GM03348 (cell line): ENCODE data around the gene KCNMB3.
A peak's percentile ranks its signal among the peaks of the same experiment; 100 is the strongest.
"Not testable (repeated sequence)": the region's sequence is repeated elsewhere in the genome, so short reads cannot be mapped to it uniquely, and the experiment has no call there.

Source experiments
- DNase-seq: peaks from one replicate; pipeline ENCODE4 v3.0.0; 2012; ENCODE audit warnings: low spot score

Gene KCNMB3

DNA sequence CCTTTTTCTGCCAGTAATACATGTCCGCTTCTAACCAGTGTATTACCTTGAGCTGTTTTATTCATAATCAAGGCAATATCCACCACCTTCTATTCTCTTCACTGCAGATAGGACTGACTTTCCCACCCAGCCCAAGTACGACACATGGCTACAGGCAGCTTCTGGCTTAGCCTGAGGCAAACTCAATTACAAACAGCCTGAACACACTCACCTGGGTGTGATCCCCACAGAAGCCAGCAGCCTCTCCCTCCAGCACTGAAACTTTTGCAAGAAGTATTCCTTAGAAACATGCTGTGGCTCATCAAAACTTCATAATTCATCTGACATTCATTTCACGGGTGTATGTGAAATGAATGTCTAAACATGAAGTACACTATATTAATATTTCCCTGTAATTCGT, 13.5 kb upstream of the KCNMB3 start:
- no peak for DNase-seq

- no peak for DNase-seq
These were observed 12.2 kb upstream of the KCNMB3 start for GRCh38 chr3:179263134-179263533.

DNA sequence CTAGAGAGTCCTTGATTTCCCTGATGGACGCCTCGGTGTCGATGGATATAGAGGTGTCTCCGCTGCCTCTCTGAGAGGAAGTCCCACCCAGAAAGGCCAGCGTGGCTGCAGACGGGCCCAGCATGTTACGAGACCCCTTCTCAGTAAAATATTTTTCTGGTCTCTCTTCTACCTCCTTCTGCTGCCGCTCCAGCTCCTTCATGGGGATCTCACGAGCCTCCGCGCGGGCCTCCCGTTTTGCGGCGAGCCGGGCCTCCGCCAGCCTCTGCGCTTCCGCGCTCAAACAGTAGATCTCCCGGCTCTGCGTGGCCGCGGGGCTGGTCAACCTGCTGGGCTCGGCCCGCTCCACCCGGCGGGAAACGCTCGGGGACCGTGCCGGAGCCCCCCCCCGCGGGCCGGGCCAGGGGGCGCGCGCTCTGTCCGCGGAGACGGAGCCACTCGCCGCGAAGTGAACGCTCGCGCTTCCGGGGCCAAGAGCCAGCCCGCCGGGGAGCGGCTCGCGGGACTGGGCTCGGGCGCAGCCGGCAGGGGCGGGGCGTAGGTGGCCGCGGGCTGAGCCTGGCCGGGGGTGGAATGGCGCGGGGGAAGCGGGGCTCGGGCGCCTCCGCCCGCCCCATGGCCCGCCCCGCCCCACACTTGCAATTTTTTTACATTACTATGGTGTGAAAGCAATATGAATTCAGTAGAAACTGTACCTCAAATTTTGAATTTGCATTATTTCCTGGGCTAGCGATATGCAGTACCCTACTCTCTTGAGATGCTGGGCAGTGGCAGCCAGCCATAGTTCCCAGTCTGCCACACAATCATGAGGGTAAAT, 10.2 kb upstream of the KCNMB3 start:
- peak; percentile 96 for DNase-seq

DNA sequence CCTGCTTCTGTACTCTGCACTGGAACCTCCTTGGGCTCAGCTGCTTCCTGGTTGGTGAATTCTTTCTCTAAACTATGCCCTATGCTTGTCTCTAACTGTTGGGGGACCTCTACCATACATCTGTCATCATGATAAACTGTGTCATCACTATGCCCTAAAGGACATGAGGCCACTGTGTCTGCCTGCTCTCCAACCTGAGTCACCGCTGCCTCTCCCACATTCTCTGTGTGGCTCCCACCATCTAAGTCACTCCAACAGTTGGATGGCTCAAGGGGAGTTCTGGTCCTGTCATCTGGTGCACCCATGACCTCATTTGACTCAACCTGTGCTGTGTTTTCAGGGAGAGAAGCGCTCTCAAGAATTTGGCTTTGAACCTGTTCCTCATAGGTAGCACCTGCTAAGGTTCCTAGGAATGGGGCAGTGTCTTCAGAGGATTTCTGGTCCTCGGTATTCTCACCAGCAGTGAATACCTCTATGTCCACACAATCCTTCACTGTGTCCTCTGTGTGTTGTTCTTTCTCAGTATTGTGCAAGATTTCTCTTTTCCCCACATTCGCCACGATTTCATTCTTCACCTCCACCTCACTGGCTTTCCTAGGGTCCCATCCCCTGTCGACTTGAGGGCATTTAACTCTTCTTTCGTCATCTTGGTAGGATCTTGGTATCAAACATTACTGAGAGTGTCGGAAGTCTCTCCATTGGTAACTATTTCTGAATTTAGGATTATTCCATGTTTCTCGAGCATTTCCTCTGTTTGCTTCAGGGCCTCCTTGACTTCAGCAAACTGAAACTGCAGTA, 9.2 kb upstream of the KCNMB3 start:
- not testable (repeated sequence) for DNase-seq

GRCh38 chr3:179258820-179259219, 7.9 kb upstream of the KCNMB3 start:
- DNase-seq = no peak

DNA sequence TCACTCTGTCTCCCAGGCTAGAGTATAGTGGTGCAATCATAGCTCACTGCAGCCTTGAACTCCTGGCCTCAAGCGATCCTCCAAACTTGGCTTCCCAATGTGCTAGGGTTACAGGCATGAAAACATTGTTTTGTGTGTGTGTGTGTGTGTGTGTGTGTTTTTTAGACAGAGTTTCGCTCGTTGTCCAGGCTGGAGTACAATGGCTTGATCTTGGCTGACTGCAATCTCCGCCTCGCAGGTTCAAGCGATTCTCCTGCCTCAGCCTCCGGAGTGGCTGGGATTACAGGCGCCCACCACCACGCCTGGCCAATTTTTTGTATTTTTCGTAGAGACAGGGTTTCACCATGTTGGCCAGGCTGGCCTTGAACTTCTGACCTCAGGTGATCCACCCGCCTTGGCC, 6.8 kb upstream of the KCNMB3 start:
- not testable (repeated sequence) for DNase-seq

DNA sequence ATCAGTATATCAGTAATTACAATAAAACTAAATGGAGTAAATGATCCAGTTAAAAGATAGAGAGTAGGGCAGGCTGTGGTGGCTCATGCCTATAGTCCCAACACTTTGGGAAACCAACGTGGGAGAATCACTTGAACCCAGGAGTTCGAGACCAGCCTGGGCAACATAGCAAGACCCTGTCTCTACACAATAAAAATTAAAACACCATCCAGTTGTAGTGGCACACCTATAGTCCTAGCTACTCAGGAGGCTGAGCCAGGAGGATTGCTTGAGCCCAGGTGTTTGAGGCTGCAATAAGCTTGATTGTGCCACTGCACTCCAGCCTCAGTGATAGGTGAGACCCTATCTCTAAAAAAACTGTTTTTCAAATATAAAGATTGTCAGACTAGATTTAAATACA, 5.9 kb upstream of the KCNMB3 start:
- DNase-seq = no peak

DNA sequence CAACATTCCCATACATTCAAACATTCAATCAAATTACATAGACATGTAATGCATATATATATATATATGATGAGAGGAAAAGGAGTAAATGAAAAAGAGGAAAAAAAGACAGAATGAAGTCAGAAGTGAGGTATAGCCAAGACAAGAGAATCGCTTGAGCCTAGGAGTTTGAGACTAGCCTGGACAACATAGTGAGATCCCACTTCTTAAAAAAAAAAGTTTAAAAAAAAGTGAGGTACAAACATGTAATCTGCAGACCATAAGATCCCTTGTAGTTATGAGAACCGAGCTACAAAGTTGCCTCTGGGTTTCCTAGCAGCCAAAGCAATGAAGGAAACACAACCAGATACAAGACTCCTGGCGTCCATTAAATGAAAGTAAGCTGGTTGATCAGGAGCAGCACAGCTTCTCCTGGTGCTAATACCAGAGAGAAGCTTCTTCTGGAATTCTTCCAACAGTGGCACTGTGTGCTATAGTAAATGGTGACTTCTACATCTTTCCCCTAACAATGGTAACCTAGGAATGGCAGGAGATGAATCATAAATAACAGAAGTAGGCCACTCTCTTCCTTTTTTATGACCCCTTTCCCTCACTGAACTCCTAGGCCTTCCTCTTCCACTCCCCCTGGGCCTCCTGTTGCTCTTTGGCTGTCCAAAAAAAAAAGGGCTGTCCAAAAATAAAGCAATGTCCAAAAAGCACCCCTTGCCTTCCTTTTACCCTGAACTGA, 3.5 kb downstream of the KCNMB3 start:
- no peak for DNase-seq

GRCh38 chr3:179244878-179245277, 6.0 kb downstream of the KCNMB3 start:
- DNase-seq = peak; percentile 16

DNA sequence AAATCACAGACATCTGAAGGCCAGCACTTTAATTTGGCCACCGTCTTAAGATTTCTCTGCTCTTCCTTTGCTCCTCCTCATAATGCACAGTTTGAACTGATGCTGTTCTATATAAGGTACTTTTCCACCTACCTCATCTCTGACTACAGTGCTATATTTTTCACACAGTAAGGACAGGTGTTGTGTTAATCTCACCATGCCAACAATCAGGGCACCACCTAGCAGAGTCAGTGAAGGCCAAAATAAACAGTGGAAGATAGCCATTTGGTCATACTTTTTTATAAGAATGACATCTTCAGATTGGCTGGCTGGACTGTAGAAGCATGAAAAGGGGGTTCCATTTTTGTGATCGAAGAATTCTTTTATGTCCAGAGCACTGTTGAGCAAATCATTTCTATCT, 8.1 kb downstream of the KCNMB3 start:
- not testable (repeated sequence) for DNase-seq

- DNase-seq = not testable (repeated sequence)
These were observed 10.6 kb downstream of the KCNMB3 start for GRCh38 chr3:179240299-179240698.

- no peak for DNase-seq
These were observed 14.1 kb downstream of the KCNMB3 start for GRCh38 chr3:179236669-179237301.

DNA sequence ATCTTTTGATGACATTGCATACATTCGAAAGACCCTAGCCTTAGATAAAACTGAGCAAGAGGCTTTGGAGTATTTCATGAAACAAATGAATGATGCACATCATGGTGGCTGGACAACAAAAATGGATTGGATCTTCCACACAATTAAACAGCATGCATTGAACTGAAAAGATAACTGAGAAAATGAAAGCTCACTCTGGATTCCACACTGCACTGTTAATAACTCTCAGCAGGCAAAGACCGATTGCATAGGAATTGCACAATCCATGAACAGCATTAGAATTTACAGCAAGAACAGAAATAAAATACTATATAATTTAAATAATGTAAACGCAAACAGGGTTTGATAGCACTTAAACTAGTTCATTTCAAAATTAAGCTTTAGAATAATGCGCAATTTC, 16.7 kb downstream of the KCNMB3 start:
- DNase-seq = no peak

DNA sequence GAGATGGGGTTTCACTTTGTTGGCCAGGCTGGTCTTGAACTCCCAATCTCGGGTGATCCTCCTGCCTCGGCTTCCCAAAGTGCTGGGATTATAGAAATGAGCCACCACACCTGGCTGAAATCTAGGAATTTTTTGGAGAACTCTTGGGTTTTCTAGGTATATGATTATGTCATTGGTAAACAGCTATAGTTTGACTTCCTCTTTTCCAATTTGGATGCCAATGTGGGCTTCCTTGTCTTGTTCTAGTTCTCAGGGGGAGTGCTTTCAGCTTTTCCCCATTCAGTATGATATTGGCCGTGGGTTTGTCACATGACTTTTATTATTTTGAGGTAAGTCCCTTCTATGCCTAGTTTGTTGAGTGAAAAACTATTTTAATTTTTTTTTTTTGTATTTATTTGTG, 17.9 kb downstream of the KCNMB3 start:
- no peak for DNase-seq

- DNase-seq = no peak
These were observed 21.7 kb downstream of the KCNMB3 start for GRCh38 chr3:179229177-179229576.

- no peak for DNase-seq
These were observed 23.6 kb downstream of the KCNMB3 start for GRCh38 chr3:179227349-179227748.

GRCh38 chr3:179224584-179224983, 26.3 kb downstream of the KCNMB3 start:
- no peak for DNase-seq

DNA sequence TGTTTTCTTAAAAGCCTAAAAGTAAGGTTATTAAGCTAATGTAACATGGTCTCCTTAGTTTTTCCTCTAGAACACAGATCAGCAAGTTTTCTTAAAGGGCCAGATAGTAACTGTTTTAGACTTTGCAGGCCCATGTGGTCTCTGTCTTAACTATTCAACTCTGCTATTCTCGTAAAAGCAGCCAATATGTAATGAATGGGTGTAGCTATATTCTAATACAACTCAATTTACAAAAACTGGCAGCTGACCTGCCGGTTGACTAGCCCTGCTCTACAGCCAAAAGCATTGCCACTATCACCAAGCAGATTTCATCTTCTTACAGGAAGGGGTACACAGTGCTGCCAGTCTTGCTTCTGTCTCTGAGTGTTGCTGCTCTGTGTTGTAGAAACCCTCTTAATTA, 27.4 kb downstream of the KCNMB3 start:
- DNase-seq = no peak

- not testable (repeated sequence) for DNase-seq
These were observed 32.7 kb downstream of the KCNMB3 start for GRCh38 chr3:179218213-179218612.

GRCh38 chr3:179215550-179215949, 35.4 kb downstream of the KCNMB3 start:
- DNase-seq = not testable (repeated sequence)

DNA sequence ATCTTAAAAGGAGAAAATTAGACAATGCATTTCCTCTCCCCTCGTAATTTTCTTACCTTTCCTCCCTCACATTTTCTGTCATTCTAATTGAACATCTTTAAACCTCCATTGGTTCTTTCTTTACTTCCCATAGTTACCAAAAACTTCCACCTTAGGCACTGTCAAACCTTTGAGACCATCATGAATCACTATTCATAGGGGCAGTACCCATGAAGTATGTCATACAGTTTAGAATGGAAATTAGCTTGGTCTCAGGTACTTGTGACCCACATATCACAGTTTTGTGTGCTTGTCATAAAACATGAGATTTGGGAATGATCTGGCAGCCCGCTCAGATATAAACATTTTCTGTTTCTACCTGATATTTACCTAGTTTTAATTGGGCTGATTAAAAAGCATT, 50.1 kb downstream of the KCNMB3 start:
- no peak for DNase-seq

DNA sequence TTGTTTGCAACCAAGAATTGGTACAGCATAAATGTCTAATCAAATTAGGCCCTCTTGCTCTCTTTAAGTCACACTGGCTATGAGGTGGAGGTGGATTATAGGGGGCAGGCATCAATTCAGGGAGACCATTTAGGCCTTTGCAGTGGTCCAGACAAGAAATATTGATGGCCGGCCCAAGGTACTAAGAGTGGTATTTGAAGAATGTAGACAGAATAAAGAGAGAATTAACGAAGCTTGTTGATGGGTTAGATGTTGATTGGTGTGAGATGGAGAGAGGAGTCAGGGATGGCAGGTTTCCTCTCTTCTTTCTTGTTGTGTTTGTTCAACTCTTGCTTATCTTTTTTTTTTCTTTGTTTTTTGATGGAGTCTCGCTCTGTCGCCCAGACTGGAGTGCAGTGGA, 54.2 kb downstream of the KCNMB3 start:
- DNase-seq = no peak
